PC-3 (cell line): Measurements from ENCODE around the gene RNLS. TPM values are rescaled to one million over a fixed set of nuclear protein-coding genes. Genes with fewer than 3 reads are reported as not detected.

Experiments
- ATAC-seq: fragments of 200-7000 bp; cut with Tn5 transposase; 2 replicates; pipeline ENCODE4 v1.9.1; 2020; ENCODE audit warnings: mild to moderate bottlenecking, moderate library complexity
- BruUV-seq: library from RNA; stranded (reverse); fragments of 400-500 nt; replicated peaks from 2 replicates; lab custom pipeline; 2021; lab: Mats Ljungman, UMichigan
- CTCF ChIA-PET: fragments of 300-600 bp; sonication (Branson Sonifier 250); formaldehyde crosslinking; loops from one replicate; lab custom pipeline; 2022; ENCODE audit warnings: antibody characterized with exemption; lab: Charles Lee
- POLR2A ChIA-PET: fragments of 300-600 bp; sonication (Branson Sonifier 250); formaldehyde crosslinking; loops from one replicate; lab custom pipeline; 2022; ENCODE audit warnings: antibody characterized with exemption; ENCODE audit not compliant: unreplicated experiment; lab: Charles Lee
- DNase-seq: peaks from one replicate; pipeline ENCODE4 v3.0.0-alpha.2; 2015
- H2AFZ ChIP-seq: fragments of 300-600 bp; sonication (generic); 2 replicates; pipeline ENCODE4 v1.6.0; 2016; ENCODE audit warnings: antibody characterized with exemption, low read length
- H3F3A ChIP-seq: fragments of 300-600 bp; sonication (generic); one replicate; pipeline ENCODE4 v1.6.0; 2017; ENCODE audit warnings: antibody characterized with exemption, low read length, control low read depth, mild to moderate bottlenecking; ENCODE audit not compliant: unreplicated experiment
- H3K27ac ChIP-seq: fragments of 300-600 bp; sonication (generic); 2 replicates; pipeline ENCODE4 v1.5.1; 2016; ENCODE audit warnings: mild to moderate bottlenecking, low read length
- H3K27me3 ChIP-seq: fragments of 300-600 bp; sonication (generic); 2 replicates; pipeline ENCODE4 v1.6.1; 2016; ENCODE audit warnings: low read length, mixed read lengths
- H3K36me3 ChIP-seq: fragments of 300-600 bp; sonication (generic); 2 replicates; pipeline ENCODE4 v1.6.1; 2016; ENCODE audit warnings: low read depth, mixed run types, low read length, mixed read lengths
- H3K4me1 ChIP-seq: fragments of 300-600 bp; sonication (generic); 2 replicates; pipeline ENCODE4 v1.5.1; 2016; ENCODE audit warnings: low read length; ENCODE audit not compliant: insufficient read depth
- H3K4me2 ChIP-seq: fragments of 300-600 bp; sonication (generic); 2 replicates; pipeline ENCODE4 v1.6.0; 2016; ENCODE audit warnings: low read length
- H3K4me3 ChIP-seq: fragments of 300-600 bp; sonication (generic); 2 replicates; pipeline ENCODE4 v1.5.1; 2016; ENCODE audit warnings: mild to moderate bottlenecking, low read length, mixed read lengths
- H3K79me2 ChIP-seq: fragments of 300-600 bp; sonication (generic); 2 replicates; pipeline ENCODE4 v1.6.1; 2017; ENCODE audit warnings: low read length, mixed read lengths
- H3K9ac ChIP-seq: fragments of 300-600 bp; sonication (generic); 2 replicates; pipeline ENCODE4 v1.6.0; 2016; ENCODE audit warnings: mild to moderate bottlenecking, low read length
- H3K9me2 ChIP-seq: fragments of 300-600 bp; sonication (generic); replicated peaks from 2 replicates; pipeline ENCODE4 v1.6.1; 2016; ENCODE audit warnings: mixed run types, low read length, mixed read lengths
- H3K9me3 ChIP-seq: fragments of 300-600 bp; sonication (generic); 2 replicates; pipeline ENCODE4 v1.6.1; 2016; ENCODE audit warnings: low read length, mixed read lengths
- H4K20me1 ChIP-seq: fragments of 300-600 bp; sonication (generic); 2 replicates; pipeline ENCODE4 v1.6.1; 2016; ENCODE audit warnings: low read length, mixed read lengths
- EZH2 ChIP-seq: fragments of 300-600 bp; sonication (generic); IDR thresholded peaks from one replicate; pipeline ENCODE4 v1.6.1; 2017; ENCODE audit warnings: antibody characterized with exemption, mild to moderate bottlenecking, low read length; ENCODE audit not compliant: unreplicated experiment
- EZH2phosphoT487 ChIP-seq: fragments of 300-600 bp; sonication (generic); IDR thresholded peaks from 2 replicates; pipeline ENCODE4 v1.6.1; 2018; ENCODE audit warnings: mild to moderate bottlenecking, antibody characterized with exemption, low read length, borderline replicate concordance
- intact Hi-C: fragments of 100-400 bp; cut with micrococcal nuclease; formaldehyde crosslinking; loops from 2 replicates; pipeline ENCODE4 v1.9.0; 2023
- total RNA-seq: library from RNA; depleted of rRNA; stranded (reverse); fragments of >200 nt; gene quantifications from 2 replicates; pipeline ENCODE4 v1.2.3, GENCODE V29; 2014
- TF ChIP-seq, protein P1 (sequence below): fragments of 300-600 bp; sonication (generic); conservative IDR thresholded peaks from 2 replicates; pipeline ENCODE4 v1.5.1; 2017; ENCODE audit warnings: antibody characterized with exemption, low read depth, mild to moderate bottlenecking, low read length

Gene RNLS
- total RNA-seq, 1 experiment from 2014 or later, result not detected

DNA sequence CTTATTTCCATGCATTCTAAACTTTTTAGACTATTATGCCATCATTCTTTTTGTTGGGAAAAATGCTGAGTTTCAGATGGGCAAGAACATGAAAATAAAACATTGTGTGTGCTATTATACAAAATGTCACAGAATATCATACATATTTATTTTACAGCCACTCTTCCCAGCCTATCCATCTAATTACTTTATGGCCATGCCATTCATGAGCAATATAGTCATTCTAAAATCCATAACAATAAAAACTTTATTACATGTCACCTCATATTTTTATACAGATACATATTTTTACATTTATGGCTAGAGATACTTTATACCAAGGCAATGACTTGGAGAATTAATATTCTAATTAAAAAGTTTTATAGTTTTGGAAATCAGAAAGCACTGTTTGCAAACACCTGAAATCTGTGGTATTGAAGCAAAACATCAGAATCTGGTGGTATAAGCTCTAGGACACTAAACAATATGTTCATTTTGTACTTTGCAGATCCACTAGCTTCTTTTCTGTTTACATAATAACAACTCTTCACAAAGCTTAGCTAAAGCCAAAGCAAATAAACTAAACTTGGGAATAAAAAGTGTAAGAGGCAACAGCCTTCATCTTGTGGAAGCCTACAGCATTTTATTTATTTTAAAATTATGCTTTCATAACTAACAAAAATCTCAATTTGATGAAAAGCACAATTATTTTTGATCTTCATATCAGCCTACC lies 210.1 kb downstream of the RNLS start:
- Histone ChIP-seq H3K4me2 (no peak overlapping the region), H3K36me3 (no peaks in the 10 kb centered on the region), H3K9me2 (no peaks in the 10 kb centered on the region), H3K9me3 (no peaks in the 10 kb centered on the region), H3K79me2 (no peaks in the 10 kb centered on the region), H3F3A (no peaks in the 10 kb centered on the region), H4K20me1 (no peaks in the 10 kb centered on the region), H3K4me3 (no peak overlapping the region), H2AFZ (no peak overlapping the region), H3K4me1 (no peaks in the 10 kb centered on the region), H3K9ac (no peak overlapping the region), H3K27me3 (no peaks in the 10 kb centered on the region), H3K27ac (no peak overlapping the region)
- no TSS peak for BruUV-seq
- no peak for DNase-seq
- ChIA-PET POLR2A (no interaction called here), CTCF (no interaction called here)
- no peak for ATAC-seq
- intact Hi-C loops, result no loop called here
- TF ChIP-seq, protein P1, sequence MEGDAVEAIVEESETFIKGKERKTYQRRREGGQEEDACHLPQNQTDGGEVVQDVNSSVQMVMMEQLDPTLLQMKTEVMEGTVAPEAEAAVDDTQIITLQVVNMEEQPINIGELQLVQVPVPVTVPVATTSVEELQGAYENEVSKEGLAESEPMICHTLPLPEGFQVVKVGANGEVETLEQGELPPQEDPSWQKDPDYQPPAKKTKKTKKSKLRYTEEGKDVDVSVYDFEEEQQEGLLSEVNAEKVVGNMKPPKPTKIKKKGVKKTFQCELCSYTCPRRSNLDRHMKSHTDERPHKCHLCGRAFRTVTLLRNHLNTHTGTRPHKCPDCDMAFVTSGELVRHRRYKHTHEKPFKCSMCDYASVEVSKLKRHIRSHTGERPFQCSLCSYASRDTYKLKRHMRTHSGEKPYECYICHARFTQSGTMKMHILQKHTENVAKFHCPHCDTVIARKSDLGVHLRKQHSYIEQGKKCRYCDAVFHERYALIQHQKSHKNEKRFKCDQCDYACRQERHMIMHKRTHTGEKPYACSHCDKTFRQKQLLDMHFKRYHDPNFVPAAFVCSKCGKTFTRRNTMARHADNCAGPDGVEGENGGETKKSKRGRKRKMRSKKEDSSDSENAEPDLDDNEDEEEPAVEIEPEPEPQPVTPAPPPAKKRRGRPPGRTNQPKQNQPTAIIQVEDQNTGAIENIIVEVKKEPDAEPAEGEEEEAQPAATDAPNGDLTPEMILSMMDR, result no peak
- TF ChIP-seq EZH2, result no peak
- TF ChIP-seq EZH2phosphoT487, result no peak

DNA sequence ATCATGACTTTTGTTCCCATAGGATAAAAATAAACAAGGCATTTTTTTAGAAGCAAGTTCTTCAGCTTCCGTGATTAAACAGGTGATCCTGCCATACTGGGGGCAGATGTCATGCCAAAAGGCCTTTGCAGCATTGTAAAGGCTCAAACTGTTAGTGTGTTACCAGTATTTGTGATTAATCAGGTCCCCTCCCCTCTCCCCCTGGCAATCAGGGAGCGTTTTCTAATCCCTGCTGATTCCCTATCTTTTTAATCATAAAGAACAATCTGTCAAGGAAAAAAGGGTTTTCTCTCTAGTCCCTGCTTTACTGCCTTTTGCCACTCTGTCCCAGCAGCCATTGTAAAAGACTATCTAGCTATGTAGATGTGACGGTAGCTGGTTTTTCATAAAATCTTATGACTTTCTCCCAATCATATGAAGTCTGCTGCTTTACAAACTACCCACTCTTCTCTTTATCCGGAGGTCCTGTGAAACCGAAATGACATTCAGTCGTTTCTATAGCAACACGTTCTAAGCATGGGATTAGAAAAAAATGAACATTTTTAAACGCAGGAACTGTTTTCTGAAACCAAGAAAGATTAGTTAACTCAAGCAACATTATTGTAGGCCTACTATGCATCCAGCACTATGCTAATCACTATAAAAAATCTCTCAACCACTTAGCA lies 210.9 kb downstream of the RNLS start:
- Histone ChIP-seq H3K4me3 (no peak overlapping the region), H2AFZ (no peak overlapping the region), H3K9me2 (no peaks in the 10 kb centered on the region), H3K9me3 (no peaks in the 10 kb centered on the region), H3F3A (no peaks in the 10 kb centered on the region), H4K20me1 (no peaks in the 10 kb centered on the region), H3K36me3 (no peaks in the 10 kb centered on the region), H3K27me3 (no peaks in the 10 kb centered on the region), H3K79me2 (no peaks in the 10 kb centered on the region), H3K27ac (no peak overlapping the region), H3K9ac (no peak overlapping the region), H3K4me1 (no peaks in the 10 kb centered on the region), H3K4me2 (no peak overlapping the region)
- TF ChIP-seq, protein P1, result no peak
- TF ChIP-seq EZH2 (no peak), EZH2phosphoT487 (no peak)
- CTCF ChIA-PET, result no interaction called here
- ATAC-seq (no peak), DNase-seq (no peak)
- POLR2A ChIA-PET, result no interaction called here
- intact Hi-C loops, result no loop called here
- no TSS peak for BruUV-seq

DNA sequence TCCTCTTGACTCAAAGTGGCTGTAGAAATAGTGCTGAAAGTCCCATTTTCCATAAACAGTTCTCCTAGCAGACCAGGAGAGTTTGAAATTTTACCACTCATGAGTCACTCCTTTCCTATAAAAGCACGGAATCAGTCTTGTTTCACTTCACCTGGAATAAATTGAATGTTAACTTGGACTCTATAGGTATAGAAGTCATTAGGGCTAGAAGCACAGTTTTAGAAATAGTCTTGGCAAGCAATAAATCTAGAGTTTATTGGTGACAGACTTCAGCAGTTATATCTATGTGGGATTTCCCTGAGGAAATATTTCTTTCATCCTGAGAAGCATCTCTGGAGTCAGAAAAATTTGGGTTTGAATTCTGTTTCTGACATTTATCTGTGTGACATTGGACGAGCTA lies 212.4 kb downstream of the RNLS start:
- Histone ChIP-seq H3K9me3 (no peaks in the 10 kb centered on the region), H3K27ac (no peak overlapping the region), H3K4me2 (no peak overlapping the region), H3F3A (no peaks in the 10 kb centered on the region), H3K9ac (no peak overlapping the region), H3K79me2 (no peaks in the 10 kb centered on the region), H2AFZ (no peak overlapping the region), H3K9me2 (no peaks in the 10 kb centered on the region), H3K4me3 (no peak overlapping the region), H3K36me3 (no peaks in the 10 kb centered on the region), H3K4me1 (no peaks in the 10 kb centered on the region), H4K20me1 (no peaks in the 10 kb centered on the region), H3K27me3 (no peaks in the 10 kb centered on the region)
- ChIA-PET CTCF (no interaction called here), POLR2A (no interaction called here)
- TF ChIP-seq, protein P1, result no peak
- no peak for TF ChIP-seq EZH2
- no peak for TF ChIP-seq EZH2phosphoT487
- ATAC-seq, result no peak
- BruUV-seq, result no TSS peak
- DNase-seq, result no peak
- intact Hi-C loops, result no loop called here
